HCT116 (cell line): ENCODE data around the gene DNM3. TPM values are rescaled to one million over a fixed set of nuclear protein-coding genes. Genes with fewer than 3 reads are reported as not detected.

ENCODE experiments used
- ATAC-seq: fragments of 200-7000 bp; cut with Tn5 transposase; 2 replicates; pipeline ENCODE4 v1.9.1; 2020; ENCODE audit warnings: mild to moderate bottlenecking, moderate library complexity
- BruUV-seq: library from RNA; stranded (reverse); fragments of 400-500 nt; replicated peaks from 2 replicates; lab custom pipeline; 2021; lab: Mats Ljungman, UMichigan
- CTCF ChIA-PET: fragments of 300-600 bp; sonication (Branson Sonifier 250); formaldehyde crosslinking; loops from one replicate; lab custom pipeline; 2021; ENCODE audit warnings: antibody characterized with exemption; lab: Charles Lee
- POLR2A ChIA-PET: fragments of 300-600, 350-600 bp; sonication (Branson Sonifier 250); formaldehyde crosslinking; loops from one replicate; lab custom pipeline; 2021; ENCODE audit warnings: antibody characterized with exemption; lab: Charles Lee
- RAD21 ChIA-PET, 2 experiments: fragments of 300-600 bp; sonication (Branson Sonifier 250); formaldehyde crosslinking; loops; one replicate each; lab custom pipeline; 2023; ENCODE audit warnings: low total read pairs in 2 of 2; ENCODE audit not compliant: uncharacterized antibody in 2 of 2, unreplicated experiment in 2 of 2, low non-redundant PET in 1 of 2; lab: Charles Lee
- DNase-seq: peaks from one replicate; pipeline ENCODE4 v3.0.0-alpha.2; 2010; ENCODE audit warnings: low read depth, low spot score
- H2AFZ ChIP-seq: fragments of 200-600 bp; shearing (Covaris generic), sonication (generic); 2 replicates; pipeline ENCODE4 v1.6.1; 2017; ENCODE audit warnings: low read depth, mixed run types, mixed read lengths, antibody characterized with exemption, low read length; ENCODE audit not compliant: poor library complexity, severe bottlenecking
- H3K27ac ChIP-seq: 2 replicates; pipeline ENCODE4 v1.5.1; 2012; ENCODE audit warnings: low read depth, low read length
- H3K27me3 ChIP-seq: fragments of 200-600 bp; sonication (generic); 2 replicates; pipeline ENCODE4 v1.6.1; 2016; ENCODE audit warnings: mixed run types, low read length, mixed read lengths; ENCODE audit not compliant: insufficient read depth
- H3K36me3 ChIP-seq, 2 experiments: fragments of 200-500 bp in 1 of 2; fragments of 200-600 bp in 1 of 2; sonication (Bioruptor generic) in 1 of 2; sonication (generic) in 1 of 2; 2 replicates each; pipeline versions ENCODE4 v1.5.1 to v1.6.1; 2014 to 2016; ENCODE audit warnings: low read length in 2 of 2, inconsistent platforms in 1 of 2, mixed read lengths in 1 of 2, mixed run types in 1 of 2; ENCODE audit not compliant: insufficient read depth in 2 of 2, control insufficient read depth in 1 of 2
- H3K4me1 ChIP-seq, 2 experiments: fragments of 200-600 bp in 1 of 2; sonication (generic) in 1 of 2; 2 replicates each; pipeline versions ENCODE4 v1.5.1 to v1.6.1; 2012 to 2017; ENCODE audit warnings: low read length in 2 of 2, inconsistent platforms in 1 of 2, mild to moderate bottlenecking in 1 of 2, mixed read lengths in 1 of 2, mixed run types in 1 of 2, moderate library complexity in 1 of 2; ENCODE audit not compliant: insufficient read depth in 2 of 2, control insufficient read depth in 1 of 2
- H3K4me2 ChIP-seq: fragments of 200-600 bp; sonication (generic); 2 replicates; pipeline ENCODE4 v1.6.1; 2017; ENCODE audit warnings: mixed run types, low read length, mixed read lengths
- H3K4me3 ChIP-seq, 2 experiments: fragments of 200-600 bp in 1 of 2; sonication (generic) in 1 of 2; replicated peaks in 1 of 2; 2 replicates each; pipeline ENCODE4 v1.5.1; 2011 to 2016; ENCODE audit warnings: low read length in 2 of 2, control low read depth in 1 of 2, low read depth in 1 of 2, mild to moderate bottlenecking in 1 of 2, mixed read lengths in 1 of 2, mixed run types in 1 of 2
- H3K79me2 ChIP-seq: fragments of 200-600 bp; sonication (generic); 2 replicates; pipeline ENCODE4 v1.6.1; 2017; ENCODE audit warnings: mild to moderate bottlenecking, mixed run types, low read length, moderate library complexity, mixed read lengths; ENCODE audit not compliant: insufficient read depth
- H3K9ac ChIP-seq: fragments of 200-600 bp; sonication (generic); 2 replicates; pipeline ENCODE4 v1.6.1; 2016; ENCODE audit warnings: low read length, mixed read lengths
- H3K9me2 ChIP-seq: fragments of 200-600 bp; sonication (generic), shearing (Covaris generic); 2 replicates; pipeline ENCODE4 v1.6.1; 2017; ENCODE audit warnings: mixed run types, mild to moderate bottlenecking, moderate library complexity; ENCODE audit not compliant: insufficient read depth
- H3K9me3 ChIP-seq, 2 experiments: fragments of 200-500 bp in 1 of 2; fragments of 200-600 bp in 1 of 2; sonication (Bioruptor generic) in 1 of 2; sonication (generic) in 1 of 2; 2 replicates each; pipeline ENCODE4 v1.6.1; 2014 to 2017; ENCODE audit warnings: low read length in 2 of 2, mixed read lengths in 2 of 2, inconsistent platforms in 1 of 2, low read depth in 1 of 2, mild to moderate bottlenecking in 1 of 2, mixed run types in 1 of 2, moderate library complexity in 1 of 2; ENCODE audit not compliant: control insufficient read depth in 1 of 2, insufficient read depth in 1 of 2
- H4K20me1 ChIP-seq: fragments of 200-600 bp; sonication (generic), shearing (Covaris generic); 2 replicates; pipeline ENCODE4 v1.6.1; 2017; ENCODE audit warnings: mixed run types, mild to moderate bottlenecking, moderate library complexity; ENCODE audit not compliant: insufficient read depth
- CBX3 ChIP-seq: IDR thresholded peaks from 2 replicates; pipeline ENCODE4 v1.6.1; 2012; ENCODE audit warnings: low read depth
- CEBPB ChIP-seq: IDR thresholded peaks from 2 replicates; pipeline ENCODE4 v1.6.1; 2012; ENCODE audit warnings: low read depth
- ELF1 ChIP-seq: IDR thresholded peaks from 2 replicates; pipeline ENCODE4 v1.6.1; 2012; ENCODE audit warnings: low read depth, borderline replicate concordance
- EZH2 ChIP-seq: fragments of 200-600 bp; sonication (generic); IDR thresholded peaks from 2 replicates; pipeline ENCODE4 v1.6.1; 2017; ENCODE audit warnings: antibody characterized with exemption, mixed run types
- JUND ChIP-seq: IDR thresholded peaks from 2 replicates; pipeline ENCODE4 v1.6.1; 2012
- POLR2AphosphoS5 ChIP-seq: IDR thresholded peaks from 2 replicates; pipeline ENCODE4 v1.6.1; 2011; ENCODE audit warnings: mild to moderate bottlenecking, low read depth, low read length, moderate library complexity
- RAD21 ChIP-seq: IDR thresholded peaks from 2 replicates; pipeline ENCODE4 v1.6.1; 2012; ENCODE audit warnings: low read depth, mild to moderate bottlenecking
- SIN3A ChIP-seq: IDR thresholded peaks from 2 replicates; pipeline ENCODE4 v1.6.1; 2012; ENCODE audit warnings: low read depth
- SP1 ChIP-seq: IDR thresholded peaks from 2 replicates; pipeline ENCODE4 v1.6.1; 2012; ENCODE audit warnings: low read depth
- SRF ChIP-seq: IDR thresholded peaks from 2 replicates; pipeline ENCODE4 v1.6.1; 2012; ENCODE audit warnings: low read depth
- TCF7L2 ChIP-seq: IDR thresholded peaks from 2 replicates; pipeline ENCODE4 v1.7.0; 2011; ENCODE audit warnings: borderline replicate concordance, inconsistent platforms; ENCODE audit not compliant: insufficient read depth, insufficient read length; ENCODE audit errors: extremely low read depth
- YY1 ChIP-seq: IDR thresholded peaks from 2 replicates; pipeline ENCODE4 v1.6.1; 2011; ENCODE audit warnings: low read length, low read depth, moderate library complexity, mild to moderate bottlenecking; ENCODE audit not compliant: insufficient replicate concordance; ENCODE audit errors: extremely low read depth
- ZFX ChIP-seq: fragments of 450-650 bp; IDR thresholded peaks from 2 replicates; pipeline ENCODE4 v1.6.1; 2017
- ZNF274 ChIP-seq: fragments of 200-500 bp; sonication (Bioruptor generic); IDR thresholded peaks from 2 replicates; pipeline ENCODE4 v1.6.1; 2014; ENCODE audit warnings: mild to moderate bottlenecking, low read depth, low read length, inconsistent platforms
- intact Hi-C: fragments of 100-400 bp; cut with micrococcal nuclease; formaldehyde crosslinking; loops from 2 replicates; pipeline ENCODE4 v1.10.0; 2022
- total RNA-seq: library from RNA; stranded (reverse); gene quantifications from one replicate; pipeline ENCODE4 v1.2.1, GENCODE V29; 2021; ENCODE audit not compliant: unreplicated experiment
- TF ChIP-seq, protein P1 (sequence below), 3 experiments: fragments of 200-600 bp in 1 of 3; sonication (generic) in 1 of 3; IDR thresholded peaks in 2 of 3; conservative IDR thresholded peaks in 1 of 3; 2 replicates each; pipeline ENCODE4 v1.5.1; 2012 to 2017; ENCODE audit warnings: low read depth in 2 of 3, low read length in 2 of 3, antibody characterized with exemption in 1 of 3, borderline replicate concordance in 1 of 3, control low read depth in 1 of 3, mild to moderate bottlenecking in 1 of 3, mixed read lengths in 1 of 3, mixed run types in 1 of 3, moderate library complexity in 1 of 3; ENCODE audit not compliant: insufficient read depth in 1 of 3
- TF ChIP-seq, protein P2 (sequence below): IDR thresholded peaks from 2 replicates; pipeline ENCODE4 v1.6.1; 2012
- TF ChIP-seq, protein P3 (sequence below): IDR thresholded peaks from 2 replicates; pipeline ENCODE4 v1.6.1; 2012

DNM3 gene
- total RNA-seq, 1 experiment from 2014 or later: 3.1 TPM

DNA sequence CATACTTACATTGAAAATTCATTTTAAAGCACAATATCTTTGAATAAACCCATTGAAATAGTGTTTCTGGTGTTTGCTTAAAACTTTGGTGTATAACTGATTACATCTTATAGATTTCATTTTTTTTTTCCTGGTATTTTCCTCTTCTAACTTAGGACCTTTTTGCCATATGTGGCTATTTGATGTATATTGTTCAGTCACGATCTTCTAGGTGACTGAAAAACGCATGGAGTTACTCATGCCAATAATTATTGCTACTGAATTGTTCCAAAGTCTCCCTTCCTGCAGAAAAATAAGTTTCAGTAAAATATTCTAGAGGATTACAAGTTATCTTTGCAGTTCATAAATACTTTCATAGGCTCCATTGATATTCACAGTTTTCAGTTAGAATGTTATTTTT, 556.3 kb downstream of the DNM3 start (continued):
- TF ChIP-seq, protein P1, sequence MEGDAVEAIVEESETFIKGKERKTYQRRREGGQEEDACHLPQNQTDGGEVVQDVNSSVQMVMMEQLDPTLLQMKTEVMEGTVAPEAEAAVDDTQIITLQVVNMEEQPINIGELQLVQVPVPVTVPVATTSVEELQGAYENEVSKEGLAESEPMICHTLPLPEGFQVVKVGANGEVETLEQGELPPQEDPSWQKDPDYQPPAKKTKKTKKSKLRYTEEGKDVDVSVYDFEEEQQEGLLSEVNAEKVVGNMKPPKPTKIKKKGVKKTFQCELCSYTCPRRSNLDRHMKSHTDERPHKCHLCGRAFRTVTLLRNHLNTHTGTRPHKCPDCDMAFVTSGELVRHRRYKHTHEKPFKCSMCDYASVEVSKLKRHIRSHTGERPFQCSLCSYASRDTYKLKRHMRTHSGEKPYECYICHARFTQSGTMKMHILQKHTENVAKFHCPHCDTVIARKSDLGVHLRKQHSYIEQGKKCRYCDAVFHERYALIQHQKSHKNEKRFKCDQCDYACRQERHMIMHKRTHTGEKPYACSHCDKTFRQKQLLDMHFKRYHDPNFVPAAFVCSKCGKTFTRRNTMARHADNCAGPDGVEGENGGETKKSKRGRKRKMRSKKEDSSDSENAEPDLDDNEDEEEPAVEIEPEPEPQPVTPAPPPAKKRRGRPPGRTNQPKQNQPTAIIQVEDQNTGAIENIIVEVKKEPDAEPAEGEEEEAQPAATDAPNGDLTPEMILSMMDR (IDR thresholded peaks at IDR 0.05 in 2 of 3, conservative IDR thresholded peaks at IDR 0.05 in 1 of 3; ENCODE audit: borderline replicate concordance in 1 of 3, insufficient read depth in 1 of 3, low read depth in 2 of 3, low read length in 2 of 3): no peak
- no peak for TF ChIP-seq CEBPB
- no peak for TF ChIP-seq SP1
- no peak for TF ChIP-seq ZFX
- TF ChIP-seq YY1: no peak
- TF ChIP-seq SIN3A: no peak
- TF ChIP-seq RAD21: no peak

DNA sequence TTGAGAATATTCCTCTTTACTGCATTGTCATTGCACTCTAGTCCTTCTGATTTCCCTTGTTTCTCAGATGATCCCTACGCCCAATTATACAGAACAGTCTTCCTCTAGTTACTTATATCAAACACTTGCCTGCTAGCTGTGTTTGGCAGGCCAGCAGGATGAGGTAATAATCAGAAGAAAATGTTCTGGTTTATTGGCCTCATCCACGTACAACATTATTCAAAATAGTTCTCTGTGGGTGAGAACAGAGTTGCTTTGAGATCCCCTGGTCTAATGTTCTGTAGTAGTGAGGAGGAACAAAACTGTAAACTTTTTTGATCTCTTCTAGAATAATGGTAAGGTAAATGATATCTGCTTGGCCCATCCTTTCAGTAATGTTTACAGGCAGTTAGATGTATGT, 556.9 kb downstream of the DNM3 start:
- Histone ChIP-seq H3K9me2 (no peaks in the 10 kb centered on the region), H3K4me1 (peaks cover 5 to 9% of the 10 kb centered on the region in 2 experiments; a peak in 3 of 4 replicates), H3K9ac (no peak overlapping the region), H3K27ac (no peak overlapping the region), H3K27me3 (peaks cover 5% of the 10 kb centered on the region; the same call in 1 of the 2 replicates), H2AFZ (no peak overlapping the region), H3K79me2 (no peaks in the 10 kb centered on the region), H3K36me3 (no peaks in the 10 kb centered on the region), H4K20me1 (no peaks in the 10 kb centered on the region), H3K4me3 (no peak overlapping the region), H3K4me2 (no peak overlapping the region), H3K9me3 (no peaks in the 10 kb centered on the region)
- DNase-seq (no peak), ATAC-seq (no peak)
- intact Hi-C loops: no loop called here
- TF ChIP-seq ZNF274 (no peak), EZH2 (no peak), JUND (no peak), TCF7L2 (no peak), SIN3A (no peak), POLR2AphosphoS5 (no peak), RAD21 (no peak), ELF1 (no peak), CBX3 (no peak), SRF (no peak), YY1 (no peak), ZFX (no peak)
- TF ChIP-seq, protein P2, sequence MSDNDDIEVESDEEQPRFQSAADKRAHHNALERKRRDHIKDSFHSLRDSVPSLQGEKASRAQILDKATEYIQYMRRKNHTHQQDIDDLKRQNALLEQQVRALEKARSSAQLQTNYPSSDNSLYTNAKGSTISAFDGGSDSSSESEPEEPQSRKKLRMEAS: no peak
- TF ChIP-seq, protein P3, sequence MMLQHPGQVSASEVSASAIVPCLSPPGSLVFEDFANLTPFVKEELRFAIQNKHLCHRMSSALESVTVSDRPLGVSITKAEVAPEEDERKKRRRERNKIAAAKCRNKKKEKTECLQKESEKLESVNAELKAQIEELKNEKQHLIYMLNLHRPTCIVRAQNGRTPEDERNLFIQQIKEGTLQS: no peak
- ChIA-PET POLR2A (no interaction called here), RAD21 (no interaction called here), CTCF (interaction anchor here (1.3 kb wide), 1 partner anchor 55 kb away, joined by 3 read pairs; no protein-coding TSS in a partner anchor)
- no TSS peak for BruUV-seq
